ENCODE results near the gene PFKL. TPM values are rescaled to one million over a fixed set of nuclear protein-coding genes. Genes with fewer than 3 reads are reported as not detected.
A peak's percentile ranks its signal among the peaks of the same experiment; 100 is the strongest.
"Not testable (repeated sequence)": the region's sequence is repeated elsewhere in the genome, so short reads cannot be mapped to it uniquely, and the experiment has no call there.

The PFKL gene
- total RNA-seq, 1 donor from 2014 or later = 135 TPM

- Mint-ChIP-seq H3K27me3 (no peaks in the 10 kb centered on the region), H3K27ac (peak overlapping the region; percentile 87)
Observed at GRCh38 chr21:44337941-44338895, 38.4 kb downstream of the PFKL start.

GRCh38 chr21:44338971-44339910 lies 39.4 kb downstream of the PFKL start, which contains the start of gene CFAP410:
Gene CFAP410, minus strand, starts transcription at chr21:44339390. Its CDS starts 196 bp downstream, at chr21:44339194.
- Mint-ChIP-seq H3K27ac (peak within 1 kb of the TSS; percentile 98), H3K36me3 (no peaks in the 10 kb centered on the region), H3K27me3 (no peaks in the 10 kb centered on the region), H3K4me3 (peak within 1 kb of the TSS; percentile 93), H3K9me3 (no peaks in the 10 kb centered on the region), H3K4me1 (ENCODE audit: unreplicated experiment) (peaks cover 20% of the 10 kb centered on the region)
- no peak for TF ChIP-seq CTCF (conservative IDR thresholded peaks at IDR 0.05)
- peak; percentile 96 for DNase-seq (ENCODE audit: extremely low spot score, unreplicated experiment)

More at GRCh38 chr21:44337941-44338895, 38.4 kb downstream of the PFKL start:
- peak overlapping the region; percentile 85 for H3K4me3 Mint-ChIP-seq
- no peak for DNase-seq (ENCODE audit: extremely low spot score, unreplicated experiment)
- peak; percentile 56 for TF ChIP-seq CTCF (conservative IDR thresholded peaks at IDR 0.05)
- H3K36me3 Mint-ChIP-seq = no peaks in the 10 kb centered on the region
- peaks cover 20% of the 10 kb centered on the region for H3K4me1 Mint-ChIP-seq (ENCODE audit: unreplicated experiment)
- no peaks in the 10 kb centered on the region for H3K9me3 Mint-ChIP-seq

- not testable (repeated sequence) for H3K27me3 Mint-ChIP-seq; H3K36me3 Mint-ChIP-seq; H3K9me3 Mint-ChIP-seq; DNase-seq (ENCODE audit: extremely low spot score, unreplicated experiment)
- peak overlapping the region; percentile 23 for H3K27ac Mint-ChIP-seq
- H3K4me3 Mint-ChIP-seq = peak overlapping the region; percentile 28
- H3K4me1 Mint-ChIP-seq (ENCODE audit: unreplicated experiment) = peaks cover 20% of the 10 kb centered on the region
Observed at GRCh38 chr21:44341726-44342458, 42.0 kb downstream of the PFKL start.

- not testable (repeated sequence) for H3K4me3 Mint-ChIP-seq; DNase-seq (ENCODE audit: extremely low spot score, unreplicated experiment); H3K27me3 Mint-ChIP-seq; H3K36me3 Mint-ChIP-seq; H3K27ac Mint-ChIP-seq; H3K4me1 Mint-ChIP-seq (ENCODE audit: unreplicated experiment); H3K9me3 Mint-ChIP-seq
Observed at GRCh38 chr21:44342981-44343380, 43.1 kb downstream of the PFKL start.

- no peaks in the 10 kb centered on the region for H3K27me3 Mint-ChIP-seq
- no peak overlapping the region for H3K4me3 Mint-ChIP-seq
- H3K4me1 Mint-ChIP-seq (ENCODE audit: unreplicated experiment) = peaks cover 6% of the 10 kb centered on the region
- TF ChIP-seq CTCF (conservative IDR thresholded peaks at IDR 0.05) = no peak
- no peak for DNase-seq (ENCODE audit: extremely low spot score, unreplicated experiment)
- no peaks in the 10 kb centered on the region for H3K36me3 Mint-ChIP-seq
- H3K27ac Mint-ChIP-seq = no peak overlapping the region
- no peaks in the 10 kb centered on the region for H3K9me3 Mint-ChIP-seq
Observed at GRCh38 chr21:44344541-44345183, 44.8 kb downstream of the PFKL start.
